ENCODE results near the gene MYOF. TPM values are rescaled to one million over a fixed set of nuclear protein-coding genes. Genes with fewer than 3 reads are reported as not detected.

MYOF gene
- total and polyA plus RNA-seq, 12 donors: 4.1 to 119 (median 49.6) TPM

- peak in 3 of 6 experiments; percentile 12 to 35 (median 26) for TF ChIP-seq CTCF (IDR thresholded peaks at IDR 0.05)
- no peak for TF ChIP-seq POLR2A (IDR thresholded peaks at IDR 0.05)
- no peak overlapping the region for H3K4me3 ChIP-seq
- H3K4me1 ChIP-seq (replicated peaks in 1 of 2): peaks cover 0 to 7% of the 10 kb centered on the region in 2 donors
- intact Hi-C loops (cut with DNase I): loop anchor here in 1 of 2 donors (10.0 kb wide), 1 partner anchor 48 kb away; no protein-coding TSS in a partner anchor
- H3K36me3 ChIP-seq (replicated peaks in 1 of 2): peaks cover 0 to 5% of the 10 kb centered on the region in 2 donors
- DNase-seq: peak in 4 of 7 donors; percentile 20 to 66 (median 33)
- H3K9me3 ChIP-seq (replicated peaks in 1 of 3): no peaks in the 10 kb centered on the region
- H3K27ac ChIP-seq: peak overlapping the region in 1 of 5 donors; percentile 62
- H3K27me3 ChIP-seq: no peaks in the 10 kb centered on the region
- WGBS, 4 donors: 67 to 89% (median 76%) methylated on average over 12 to 14 of the region's 14 CpGs
These were observed 95.3 kb downstream of the MYOF start for GRCh38 chr10:93386631-93387369.

DNA sequence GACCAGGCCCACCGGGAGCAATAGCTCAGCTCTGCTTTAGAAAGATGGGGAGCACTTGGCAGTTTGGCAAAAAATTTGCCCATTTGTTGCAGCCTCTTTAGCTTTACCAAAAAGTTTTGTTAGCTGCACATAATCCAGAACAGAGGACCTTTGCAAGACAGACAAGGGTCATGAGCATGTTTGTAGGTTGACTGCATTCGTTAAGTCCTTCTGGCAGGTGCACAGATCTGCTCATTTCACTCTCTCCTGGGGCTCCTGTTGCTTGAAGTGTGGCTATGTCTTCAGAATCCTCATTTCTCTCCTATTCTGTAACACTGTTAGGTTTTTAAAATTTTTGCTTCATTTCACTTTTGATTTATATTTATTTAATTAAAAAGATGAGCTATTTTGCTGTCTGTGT, 96.8 kb downstream of the MYOF start:
- 92 to 99% (median 95%) methylated on average over 2 of the region's 2 CpGs for WGBS, 4 donors
- peaks cover 0 to 11% of the 10 kb centered on the region in 2 donors for H3K36me3 ChIP-seq (replicated peaks in 1 of 2)
- H3K27me3 ChIP-seq: no peaks in the 10 kb centered on the region
- intact Hi-C loops (cut with DNase I): loop anchor here in 1 of 2 donors (10.0 kb wide), 1 partner anchor 49 kb away; no protein-coding TSS in a partner anchor
- no peak overlapping the region for H3K27ac ChIP-seq
- no peak for DNase-seq
- no peak overlapping the region for H3K4me3 ChIP-seq
- no peak for TF ChIP-seq POLR2A (IDR thresholded peaks at IDR 0.05)
- no peak for TF ChIP-seq CTCF (IDR thresholded peaks at IDR 0.05)
- H3K4me1 ChIP-seq (replicated peaks in 1 of 2): peaks cover 0 to under 1% of the 10 kb centered on the region in 2 donors
- no peaks in the 10 kb centered on the region for H3K9me3 ChIP-seq (replicated peaks in 1 of 3)

DNA sequence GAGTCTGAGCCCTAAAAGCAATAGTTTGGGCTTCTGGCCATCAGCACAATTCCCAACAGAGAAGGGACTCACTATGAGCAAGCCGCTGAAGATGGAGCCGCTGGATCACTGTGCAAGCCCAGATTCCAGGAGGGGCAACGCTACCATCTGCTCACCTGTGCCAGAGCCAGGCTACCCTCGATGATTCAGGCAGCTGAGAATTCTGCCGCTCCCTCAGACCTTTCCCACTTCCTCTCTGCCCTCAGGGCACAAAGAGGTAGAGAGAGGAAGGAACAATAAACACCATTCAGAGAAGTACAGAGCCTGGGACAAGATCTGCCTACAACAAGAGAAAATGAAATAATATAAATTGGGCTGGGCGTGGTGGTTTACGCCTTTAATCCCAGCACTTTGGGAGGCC, 98.1 kb downstream of the MYOF start:
- H3K27me3 ChIP-seq: no peaks in the 10 kb centered on the region
- H3K9me3 ChIP-seq (replicated peaks in 1 of 3): no peaks in the 10 kb centered on the region
- no peaks in the 10 kb centered on the region for H3K4me1 ChIP-seq (replicated peaks in 1 of 2)
- no peak for TF ChIP-seq POLR2A (IDR thresholded peaks at IDR 0.05)
- peaks cover 0 to 18% of the 10 kb centered on the region in 2 donors for H3K36me3 ChIP-seq (replicated peaks in 1 of 2)
- no peak for DNase-seq
- H3K27ac ChIP-seq: peak overlapping the region in 1 of 5 donors; percentile 12
- H3K4me3 ChIP-seq: no peak overlapping the region
- intact Hi-C loops (cut with DNase I): loop anchor here in 1 of 2 donors (10.0 kb wide), 1 partner anchor 51 kb away; no protein-coding TSS in a partner anchor
- 82 to 88% (median 84%) methylated on average over 5 to 7 of the region's 7 CpGs for WGBS, 4 donors

- Histone ChIP-seq H3K4me3 (no peak overlapping the region), H3K9me3 (replicated peaks in 1 of 3) (no peaks in the 10 kb centered on the region), H3K27ac (peak overlapping the region in 2 of 5 donors; percentile 12 to 22), H3K27me3 (no peaks in the 10 kb centered on the region), H3K4me1 (replicated peaks in 1 of 2) (no peaks in the 10 kb centered on the region), H3K36me3 (replicated peaks in 1 of 2) (peaks cover 0 to 18% of the 10 kb centered on the region in 2 donors)
- 54 to 78% (median 70%) methylated on average over 4 to 6 of the region's 6 CpGs for WGBS, 4 donors
- intact Hi-C loops (cut with DNase I): loop anchor here in 1 of 2 donors (10.0 kb wide), 1 partner anchor 51 kb away; no protein-coding TSS in a partner anchor
- DNase-seq: no peak
- TF ChIP-seq CTCF (IDR thresholded peaks at IDR 0.05): no peak
- no peak for TF ChIP-seq POLR2A (IDR thresholded peaks at IDR 0.05)
These were observed 98.6 kb downstream of the MYOF start for GRCh38 chr10:93383562-93383981.
